Measurements from ENCODE around the gene SLC39A11.

SLC39A11 gene

GRCh38 chr17:72870367-72870985 is 222.0 kb downstream of the SLC39A11 start:
- DNase-seq (ENCODE audit: extremely low read depth, low read depth) = no peak
- TF ChIP-seq, protein P1, sequence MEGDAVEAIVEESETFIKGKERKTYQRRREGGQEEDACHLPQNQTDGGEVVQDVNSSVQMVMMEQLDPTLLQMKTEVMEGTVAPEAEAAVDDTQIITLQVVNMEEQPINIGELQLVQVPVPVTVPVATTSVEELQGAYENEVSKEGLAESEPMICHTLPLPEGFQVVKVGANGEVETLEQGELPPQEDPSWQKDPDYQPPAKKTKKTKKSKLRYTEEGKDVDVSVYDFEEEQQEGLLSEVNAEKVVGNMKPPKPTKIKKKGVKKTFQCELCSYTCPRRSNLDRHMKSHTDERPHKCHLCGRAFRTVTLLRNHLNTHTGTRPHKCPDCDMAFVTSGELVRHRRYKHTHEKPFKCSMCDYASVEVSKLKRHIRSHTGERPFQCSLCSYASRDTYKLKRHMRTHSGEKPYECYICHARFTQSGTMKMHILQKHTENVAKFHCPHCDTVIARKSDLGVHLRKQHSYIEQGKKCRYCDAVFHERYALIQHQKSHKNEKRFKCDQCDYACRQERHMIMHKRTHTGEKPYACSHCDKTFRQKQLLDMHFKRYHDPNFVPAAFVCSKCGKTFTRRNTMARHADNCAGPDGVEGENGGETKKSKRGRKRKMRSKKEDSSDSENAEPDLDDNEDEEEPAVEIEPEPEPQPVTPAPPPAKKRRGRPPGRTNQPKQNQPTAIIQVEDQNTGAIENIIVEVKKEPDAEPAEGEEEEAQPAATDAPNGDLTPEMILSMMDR (IDR thresholded peaks at IDR 0.05; ENCODE audit: low read depth, low read length, missing control alignments) = no peak
- no peak overlapping the region for H3K4me3 ChIP-seq (replicated peaks; ENCODE audit: low read depth, low read length)

- DNase-seq (ENCODE audit: extremely low read depth, low read depth) = no peak
- TF ChIP-seq, protein P1 (IDR thresholded peaks at IDR 0.05; ENCODE audit: low read depth, low read length, missing control alignments) = no peak
- H3K4me3 ChIP-seq (replicated peaks; ENCODE audit: low read depth, low read length) = no peak overlapping the region
Observed at GRCh38 chr17:72869630-72870029, 222.9 kb downstream of the SLC39A11 start.

DNA sequence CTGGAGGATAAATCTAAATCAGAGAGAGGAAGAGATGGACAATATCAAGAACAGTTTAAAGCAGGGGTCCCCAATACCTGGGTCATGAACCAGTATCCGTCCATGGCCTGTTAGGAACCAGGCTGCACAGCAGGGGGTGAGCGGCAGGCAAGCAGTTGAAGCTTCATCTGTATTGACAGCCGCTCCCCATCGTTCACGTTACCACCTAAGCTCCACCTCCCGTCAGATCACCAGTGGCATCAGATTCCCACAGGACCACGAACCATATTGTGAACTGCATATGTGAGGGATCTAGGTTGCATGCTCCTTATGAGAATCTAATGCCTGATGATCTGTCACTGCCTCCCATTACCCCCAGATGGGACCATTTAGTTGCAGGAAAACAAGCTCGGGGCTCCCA is 226.5 kb downstream of the SLC39A11 start:
- DNase-seq (ENCODE audit: extremely low read depth, low read depth) = no peak
- H3K4me3 ChIP-seq (replicated peaks; ENCODE audit: low read depth, low read length) = no peak overlapping the region
- TF ChIP-seq, protein P1 (IDR thresholded peaks at IDR 0.05; ENCODE audit: low read depth, low read length, missing control alignments) = no peak

GRCh38 chr17:72863526-72864211 is 228.8 kb downstream of the SLC39A11 start:
- TF ChIP-seq, protein P1 (IDR thresholded peaks at IDR 0.05; ENCODE audit: low read depth, low read length, missing control alignments) = no peak
- DNase-seq (ENCODE audit: extremely low read depth, low read depth) = no peak
- no peak overlapping the region for H3K4me3 ChIP-seq (replicated peaks; ENCODE audit: low read depth, low read length)

GRCh38 chr17:72862276-72862999 is 230.1 kb downstream of the SLC39A11 start:
- no peak overlapping the region for H3K4me3 ChIP-seq (replicated peaks; ENCODE audit: low read depth, low read length)
- TF ChIP-seq, protein P1 (IDR thresholded peaks at IDR 0.05; ENCODE audit: low read depth, low read length, missing control alignments) = no peak
- no peak for DNase-seq (ENCODE audit: extremely low read depth, low read depth)

- no peak overlapping the region for H3K4me3 ChIP-seq (replicated peaks; ENCODE audit: low read depth, low read length)
- no peak for DNase-seq (ENCODE audit: extremely low read depth, low read depth)
- TF ChIP-seq, protein P1 (IDR thresholded peaks at IDR 0.05; ENCODE audit: low read depth, low read length, missing control alignments) = no peak
Observed at GRCh38 chr17:72861811-72862210, 230.7 kb downstream of the SLC39A11 start.
